ENCODE measurements around the gene GJA3.
"Not testable (repeated sequence)": the region's sequence is repeated elsewhere in the genome, so short reads cannot be mapped to it uniquely, and the experiment has no call there.

Gene GJA3

GRCh38 chr13:20181188-20181587 lies 20.3 kb upstream of the GJA3 start:
- no peak for DNase-seq

- no peak for DNase-seq
These were observed 17.3 kb upstream of the GJA3 start for GRCh38 chr13:20178156-20178555.

GRCh38 chr13:20177049-20177831 lies 16.4 kb upstream of the GJA3 start:
- no peak for DNase-seq

GRCh38 chr13:20175907-20176652 lies 15.2 kb upstream of the GJA3 start:
- no peak for DNase-seq

GRCh38 chr13:20175406-20175794 lies 14.5 kb upstream of the GJA3 start:
- no peak for DNase-seq

- DNase-seq: peak; percentile 77
These were observed 14.0 kb upstream of the GJA3 start for GRCh38 chr13:20174656-20175405.

- no peak for DNase-seq
These were observed 12.4 kb upstream of the GJA3 start for GRCh38 chr13:20173116-20173746.

- DNase-seq: no peak
These were observed 10.5 kb upstream of the GJA3 start for GRCh38 chr13:20171364-20171763.

- no peak for DNase-seq
These were observed 10.1 kb upstream of the GJA3 start for GRCh38 chr13:20170921-20171320.

GRCh38 chr13:20168396-20168795 lies 7.5 kb upstream of the GJA3 start:
- no peak for DNase-seq

GRCh38 chr13:20165417-20166257 lies 4.8 kb upstream of the GJA3 start:
- DNase-seq: no peak

GRCh38 chr13:20161951-20162300 lies 1.1 kb upstream of the GJA3 start:
- DNase-seq: no peak

- DNase-seq: no peak
These were observed 561 bp upstream of the GJA3 start for GRCh38 chr13:20161275-20161950.

GRCh38 chr13:20159646-20160305 lies 1.1 kb downstream of the GJA3 start:
- DNase-seq: peak; percentile 37

- DNase-seq: no peak
These were observed 3.6 kb downstream of the GJA3 start for GRCh38 chr13:20157151-20157796.

- DNase-seq: no peak
These were observed 4.2 kb downstream of the GJA3 start for GRCh38 chr13:20156702-20157101.

- not testable (repeated sequence) for DNase-seq
These were observed 7.6 kb downstream of the GJA3 start for GRCh38 chr13:20153290-20153689.

GRCh38 chr13:20151612-20152011 lies 9.2 kb downstream of the GJA3 start:
- DNase-seq: no peak

- DNase-seq: no peak
These were observed 9.8 kb downstream of the GJA3 start for GRCh38 chr13:20151016-20151415.

GRCh38 chr13:20150561-20150960 lies 10.3 kb downstream of the GJA3 start:
- no peak for DNase-seq

- DNase-seq: no peak
These were observed 11.1 kb downstream of the GJA3 start for GRCh38 chr13:20149762-20150161.

Data from kidney glomerular epithelial cell (primary cell).